Measurements from ENCODE around the gene ZNF692.
"Not testable (repeated sequence)": the region's sequence is repeated elsewhere in the genome, so short reads cannot be mapped to it uniquely, and the experiment has no call there.

Gene ZNF692

GRCh38 chr1:248804771-248805681, 53.9 kb downstream of the ZNF692 start:
- no peaks in the 10 kb centered on the region for H3K9me3 ChIP-seq (ENCODE audit: insufficient read depth, low read length, severe bottlenecking)
- no peaks in the 10 kb centered on the region for H3K27me3 ChIP-seq (ENCODE audit: insufficient read depth, low read length, poor library complexity)
- H3K9ac ChIP-seq (ENCODE audit: low read depth, low read length): no peak overlapping the region
- no peaks in the 10 kb centered on the region for H3K4me1 ChIP-seq (ENCODE audit: insufficient read depth, low read length)
- no peak overlapping the region for H3K4me2 ChIP-seq (ENCODE audit: insufficient read depth, low read length)
- no peak for TF ChIP-seq EZH2 (IDR thresholded peaks at IDR 0.05; ENCODE audit: borderline replicate concordance, low read depth, low read length, severe bottlenecking)
- no peak for TF ChIP-seq CTCF (IDR thresholded peaks at IDR 0.05; ENCODE audit: borderline replicate concordance, extremely low read depth, low read length, poor library complexity, severe bottlenecking)
- H3K79me2 ChIP-seq (ENCODE audit: insufficient read depth, low read length): no peaks in the 10 kb centered on the region
- ATAC-seq (ENCODE audit: insufficient read depth, low read depth) (no peak), DNase-seq (no peak)
- H3K4me3 ChIP-seq (ENCODE audit: low read depth in 1 of 2, low read length in 2 of 2): no peak overlapping the region
- no peaks in the 10 kb centered on the region for H3K36me3 ChIP-seq (ENCODE audit: insufficient read depth, low read length)
- 0 out of 2 replicates have a peak, but pooled peaks cover 5% of the 10 kb centered on the region for H4K20me1 ChIP-seq (ENCODE audit: insufficient read depth, low read length)
- H3K27ac ChIP-seq (ENCODE audit: low read length): no peak overlapping the region
- no peak overlapping the region for H2AFZ ChIP-seq (ENCODE audit: low read depth, low read length)

GRCh38 chr1:248803501-248803900, 55.4 kb downstream of the ZNF692 start:
- not testable (repeated sequence) for H3K9me3 ChIP-seq (ENCODE audit: insufficient read depth, low read length, severe bottlenecking); H3K27ac ChIP-seq (ENCODE audit: low read length)

DNA sequence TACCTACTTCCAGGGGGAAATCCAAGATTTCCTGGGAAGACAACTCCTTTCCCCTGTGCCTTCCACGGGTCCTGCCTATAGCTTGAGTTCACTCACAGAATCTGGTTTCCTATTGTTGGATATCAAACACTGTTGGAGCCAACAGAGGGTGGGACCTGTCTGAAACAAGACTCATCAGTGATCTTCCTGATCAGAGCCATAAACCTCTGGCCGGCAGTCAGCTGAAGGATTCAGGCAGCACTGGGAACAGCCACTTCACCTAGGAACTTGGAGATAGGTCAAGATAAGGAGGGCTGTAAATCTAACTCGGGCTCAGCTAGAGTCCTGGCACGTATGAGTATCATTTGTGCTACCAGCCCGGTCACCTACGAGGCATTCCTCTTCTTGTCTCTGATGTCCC, 56.4 kb downstream of the ZNF692 start:
- Histone ChIP-seq H3K27ac (ENCODE audit: low read length) (no peak overlapping the region), H4K20me1 (ENCODE audit: insufficient read depth, low read length) (0 out of 2 replicates have a peak, but pooled peaks cover 5% of the 10 kb centered on the region), H3K4me2 (ENCODE audit: insufficient read depth, low read length) (no peak overlapping the region), H3K36me3 (ENCODE audit: insufficient read depth, low read length) (no peaks in the 10 kb centered on the region), H3K4me1 (ENCODE audit: insufficient read depth, low read length) (no peaks in the 10 kb centered on the region), H3K4me3 (ENCODE audit: low read depth in 1 of 2, low read length in 2 of 2) (no peak overlapping the region), H2AFZ (ENCODE audit: low read depth, low read length) (no peak overlapping the region), H3K9me3 (ENCODE audit: insufficient read depth, low read length, severe bottlenecking) (no peaks in the 10 kb centered on the region), H3K27me3 (ENCODE audit: insufficient read depth, low read length, poor library complexity) (no peaks in the 10 kb centered on the region), H3K79me2 (ENCODE audit: insufficient read depth, low read length) (no peaks in the 10 kb centered on the region), H3K9ac (ENCODE audit: low read depth, low read length) (no peak overlapping the region)
- DNase-seq (no peak), ATAC-seq (ENCODE audit: insufficient read depth, low read depth) (no peak)
- TF ChIP-seq EZH2 (IDR thresholded peaks at IDR 0.05; ENCODE audit: borderline replicate concordance, low read depth, low read length, severe bottlenecking): no peak
- no peak for TF ChIP-seq CTCF (IDR thresholded peaks at IDR 0.05; ENCODE audit: borderline replicate concordance, extremely low read depth, low read length, poor library complexity, severe bottlenecking)

More at GRCh38 chr1:248803501-248803900, 55.4 kb downstream of the ZNF692 start:
- H3K4me1 ChIP-seq (ENCODE audit: insufficient read depth, low read length); H3K9ac ChIP-seq (ENCODE audit: low read depth, low read length); H4K20me1 ChIP-seq (ENCODE audit: insufficient read depth, low read length); ATAC-seq (ENCODE audit: insufficient read depth, low read depth); H2AFZ ChIP-seq (ENCODE audit: low read depth, low read length); H3K27me3 ChIP-seq (ENCODE audit: insufficient read depth, low read length, poor library complexity); H3K36me3 ChIP-seq (ENCODE audit: insufficient read depth, low read length); H3K4me3 ChIP-seq (ENCODE audit: low read depth in 1 of 2, low read length in 2 of 2); H3K79me2 ChIP-seq (ENCODE audit: insufficient read depth, low read length); H3K4me2 ChIP-seq (ENCODE audit: insufficient read depth, low read length); DNase-seq: not testable (repeated sequence)

DNA sequence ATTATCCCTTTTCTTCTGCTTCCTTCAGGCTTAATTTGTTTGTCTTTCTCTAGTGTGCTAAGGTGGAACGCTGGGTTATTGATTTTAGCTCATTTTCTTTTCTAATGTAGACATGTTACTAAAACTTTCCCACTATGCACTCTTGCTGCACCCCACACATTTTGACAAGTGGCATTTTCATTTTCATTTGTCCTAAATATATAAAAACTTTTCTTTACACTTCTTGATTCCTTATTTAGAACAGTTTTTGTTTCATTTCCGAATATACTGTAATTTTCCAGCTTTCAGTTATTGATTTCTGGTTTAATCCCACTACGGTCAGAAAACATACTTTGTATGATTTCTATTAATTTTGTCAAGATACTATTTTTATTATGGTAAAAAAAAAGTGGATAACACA, 58.4 kb downstream of the ZNF692 start:
- DNase-seq (no peak), ATAC-seq (ENCODE audit: insufficient read depth, low read depth) (no peak)
- Histone ChIP-seq H3K9ac (ENCODE audit: low read depth, low read length) (no peak overlapping the region), H4K20me1 (ENCODE audit: insufficient read depth, low read length) (no peaks in the 10 kb centered on the region), H3K79me2 (ENCODE audit: insufficient read depth, low read length) (no peaks in the 10 kb centered on the region), H3K4me2 (ENCODE audit: insufficient read depth, low read length) (no peak overlapping the region), H2AFZ (ENCODE audit: low read depth, low read length) (no peak overlapping the region), H3K9me3 (ENCODE audit: insufficient read depth, low read length, severe bottlenecking) (no peaks in the 10 kb centered on the region), H3K27me3 (ENCODE audit: insufficient read depth, low read length, poor library complexity) (no peaks in the 10 kb centered on the region), H3K36me3 (ENCODE audit: insufficient read depth, low read length) (no peaks in the 10 kb centered on the region), H3K27ac (ENCODE audit: low read length) (no peak overlapping the region), H3K4me1 (ENCODE audit: insufficient read depth, low read length) (no peaks in the 10 kb centered on the region), H3K4me3 (ENCODE audit: low read depth in 1 of 2, low read length in 2 of 2) (no peak overlapping the region)
- TF ChIP-seq EZH2 (IDR thresholded peaks at IDR 0.05; ENCODE audit: borderline replicate concordance, low read depth, low read length, severe bottlenecking) (no peak), CTCF (IDR thresholded peaks at IDR 0.05; ENCODE audit: borderline replicate concordance, extremely low read depth, low read length, poor library complexity, severe bottlenecking) (no peak)
